Endothelial cell (in vitro differentiated cells): ENCODE data around the gene C4BPA. TPM values are rescaled to one million over a fixed set of nuclear protein-coding genes. Genes with fewer than 3 reads are reported as not detected.

ENCODE experiments used
- DNase-seq: peaks from one replicate; pipeline ENCODE4 v3.0.0; 2021; ENCODE audit warnings: low spot score
- H3K27ac Mint-ChIP-seq: one replicate; pipeline ENCODE4 v1.8.0; 2021; ENCODE audit warnings: mixed read lengths, inconsistent platforms; ENCODE audit not compliant: unreplicated experiment
- H3K27me3 Mint-ChIP-seq: one replicate; pipeline ENCODE4 v1.8.0; 2021; ENCODE audit warnings: mild to moderate bottlenecking, moderate library complexity, mixed read lengths, inconsistent platforms; ENCODE audit not compliant: unreplicated experiment
- H3K36me3 Mint-ChIP-seq: one replicate; pipeline ENCODE4 v1.8.0; 2021; ENCODE audit warnings: mild to moderate bottlenecking, low read depth, mixed read lengths, inconsistent platforms; ENCODE audit not compliant: unreplicated experiment
- H3K4me1 Mint-ChIP-seq: one replicate; pipeline ENCODE4 v1.8.0; 2021; ENCODE audit warnings: mild to moderate bottlenecking, mixed read lengths, inconsistent platforms; ENCODE audit not compliant: unreplicated experiment
- H3K4me3 Mint-ChIP-seq: one replicate; pipeline ENCODE4 v1.8.0; 2021; ENCODE audit warnings: mild to moderate bottlenecking, mixed read lengths, inconsistent platforms; ENCODE audit not compliant: unreplicated experiment
- H3K9me3 Mint-ChIP-seq: one replicate; pipeline ENCODE4 v1.8.0; 2021; ENCODE audit warnings: mixed read lengths, inconsistent platforms; ENCODE audit not compliant: unreplicated experiment
- CTCF ChIP-seq: fragments of 200-600 bp; sonication (generic); IDR thresholded peaks from one replicate; pipeline ENCODE4 v1.5.0; 2021; ENCODE audit warnings: antibody characterized with exemption; ENCODE audit not compliant: unreplicated experiment
- total RNA-seq: library from RNA; stranded (reverse); fragmentation: NEBNext Ultra II Directional; extraction: Animal tissue kit (Norgen Biotek cat#: 25700); gene quantifications from one replicate; pipeline ENCODE4 v1.2.1, GENCODE V29; 2021; ENCODE audit not compliant: unreplicated experiment

C4BPA gene
- total RNA-seq, 1 donor from 2014 or later, result not detected

- Mint-ChIP-seq H3K27ac (no peak overlapping the region), H3K27me3 (peaks cover under 1% of the 10 kb centered on the region), H3K9me3 (no peaks in the 10 kb centered on the region), H3K4me1 (no peaks in the 10 kb centered on the region), H3K4me3 (no peak overlapping the region), H3K36me3 (peaks cover 2% of the 10 kb centered on the region)
- TF ChIP-seq CTCF, result no peak
- no peak for DNase-seq
Measured at GRCh38 chr1:207102659-207103058, 1.4 kb upstream of the C4BPA start.

- Mint-ChIP-seq H3K27me3 (no peaks in the 10 kb centered on the region), H3K9me3 (no peaks in the 10 kb centered on the region), H3K27ac (no peak overlapping the region), H3K4me3 (no peak overlapping the region), H3K36me3 (no peaks in the 10 kb centered on the region), H3K4me1 (no peaks in the 10 kb centered on the region)
- no peak for TF ChIP-seq CTCF
- no peak for DNase-seq
Measured at GRCh38 chr1:207109004-207109403, 5.0 kb downstream of the C4BPA start.

- no peak for DNase-seq
- no peaks in the 10 kb centered on the region for H3K9me3 Mint-ChIP-seq
- no peak for TF ChIP-seq CTCF
- no peaks in the 10 kb centered on the region for H3K27me3 Mint-ChIP-seq
- H3K27ac Mint-ChIP-seq, result no peak overlapping the region
- no peak overlapping the region for H3K4me3 Mint-ChIP-seq
- H3K4me1 Mint-ChIP-seq, result peaks cover 1% of the 10 kb centered on the region
- H3K36me3 Mint-ChIP-seq, result no peaks in the 10 kb centered on the region
Measured at GRCh38 chr1:207112616-207113296, 8.7 kb downstream of the C4BPA start.

GRCh38 chr1:207115269-207115668 lies 11.2 kb downstream of the C4BPA start:
- DNase-seq, result no peak
- no peaks in the 10 kb centered on the region for H3K27me3 Mint-ChIP-seq

More at GRCh38 chr1:207115269-207115668, 11.2 kb downstream of the C4BPA start:
- no peak overlapping the region for H3K4me3 Mint-ChIP-seq
- no peak overlapping the region for H3K27ac Mint-ChIP-seq
- H3K9me3 Mint-ChIP-seq, result no peaks in the 10 kb centered on the region
- H3K4me1 Mint-ChIP-seq, result peaks cover 5% of the 10 kb centered on the region
- H3K36me3 Mint-ChIP-seq, result no peaks in the 10 kb centered on the region
- TF ChIP-seq CTCF, result no peak
